ENCODE data around the gene S100A4.
"Not testable (repeated sequence)": the region's sequence is repeated elsewhere in the genome, so short reads cannot be mapped to it uniquely, and the experiment has no call there.

S100A4 gene

DNA sequence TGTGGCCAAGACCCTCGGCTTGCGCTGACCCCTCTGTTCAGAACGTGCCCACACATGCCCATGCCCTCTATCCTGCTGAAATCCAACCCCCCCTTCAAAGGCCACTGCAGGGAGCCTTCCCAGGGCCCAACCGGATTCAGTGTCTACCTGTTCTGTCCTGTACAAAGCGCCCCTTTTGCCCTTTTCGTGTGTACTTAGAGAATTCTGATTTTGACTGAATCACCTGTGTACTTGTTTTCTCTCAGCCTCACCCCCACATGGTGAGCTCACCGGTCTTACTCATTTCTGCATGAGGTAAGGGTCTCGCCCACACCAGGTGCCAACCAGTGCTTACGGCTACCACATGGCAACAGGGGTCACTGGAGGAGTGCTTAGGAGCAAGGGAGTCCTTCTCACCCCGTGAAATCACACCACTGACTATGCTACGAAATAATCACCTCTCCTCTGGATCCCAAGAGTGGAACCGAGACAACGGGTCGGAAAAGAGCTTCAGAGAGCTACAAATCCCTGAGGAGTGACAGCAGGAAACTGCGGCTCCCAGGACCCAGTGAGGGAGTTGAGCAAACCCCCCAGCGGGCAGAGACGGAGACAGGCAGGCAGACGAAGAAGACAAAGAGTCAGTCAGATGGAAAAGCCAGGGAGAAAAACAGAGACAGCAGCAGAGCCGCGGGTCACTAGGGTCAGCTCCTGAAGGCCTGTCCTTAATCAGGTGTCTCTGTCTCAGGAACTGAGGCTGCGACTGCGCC, 22.2 kb upstream of the S100A4 start:
- DNase-seq (ENCODE audit: low read depth): no peak

DNA sequence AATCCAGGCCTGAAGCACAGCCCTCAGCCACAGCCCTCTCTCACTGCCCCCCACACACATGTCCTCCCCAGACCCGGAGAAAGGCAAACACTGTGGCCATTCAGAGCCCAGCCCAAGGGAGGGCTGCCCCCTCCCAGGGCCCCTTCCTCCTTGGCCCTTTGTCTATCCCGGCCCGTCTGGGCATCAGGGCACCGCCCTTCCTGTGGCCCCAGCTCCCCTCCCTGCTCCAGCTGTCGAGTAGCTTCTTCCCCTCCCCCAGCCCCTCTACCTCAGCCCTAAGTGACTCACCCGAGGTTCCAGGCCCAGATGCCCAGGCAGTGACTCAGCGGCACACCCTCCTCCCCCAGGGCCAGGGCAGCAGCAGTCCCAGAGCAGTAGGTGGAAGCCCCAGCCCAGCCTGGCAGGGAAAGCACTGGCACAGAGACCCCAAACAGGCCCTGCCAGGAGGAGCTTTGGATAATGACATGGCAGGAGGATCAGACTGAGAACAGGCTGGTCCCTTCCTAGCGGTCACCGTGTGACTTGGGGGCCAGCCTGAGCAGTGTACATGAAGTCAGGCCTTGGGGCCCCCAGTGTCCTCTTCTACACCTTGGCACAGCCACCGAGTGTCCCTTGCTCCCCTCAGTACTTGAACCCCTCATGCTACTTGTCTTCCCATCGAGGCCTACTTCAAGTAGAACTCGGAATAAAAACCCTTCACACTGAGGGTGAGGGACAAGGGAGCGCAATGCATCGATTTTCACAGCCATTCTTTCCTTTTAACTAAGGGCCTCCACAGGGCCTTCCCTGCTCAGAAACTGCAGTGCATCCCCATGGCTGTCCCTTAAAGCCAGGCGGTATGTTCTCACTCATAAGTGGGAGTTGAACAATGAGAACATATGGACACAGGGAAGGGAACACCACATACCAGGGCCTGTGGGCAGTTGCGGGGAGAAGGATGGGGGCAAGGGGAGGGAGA, 21.1 kb upstream of the S100A4 start:
- DNase-seq (ENCODE audit: low read depth): peak; percentile 83

GRCh38 chr1:153565529-153566374, 20.1 kb upstream of the S100A4 start, which contains the start of gene S100A2:
S100A2 (minus strand) TSS chr1:153565844; CDS start chr1:153563877, 1,967 bp downstream.
- no peak for DNase-seq (ENCODE audit: low read depth)

DNA sequence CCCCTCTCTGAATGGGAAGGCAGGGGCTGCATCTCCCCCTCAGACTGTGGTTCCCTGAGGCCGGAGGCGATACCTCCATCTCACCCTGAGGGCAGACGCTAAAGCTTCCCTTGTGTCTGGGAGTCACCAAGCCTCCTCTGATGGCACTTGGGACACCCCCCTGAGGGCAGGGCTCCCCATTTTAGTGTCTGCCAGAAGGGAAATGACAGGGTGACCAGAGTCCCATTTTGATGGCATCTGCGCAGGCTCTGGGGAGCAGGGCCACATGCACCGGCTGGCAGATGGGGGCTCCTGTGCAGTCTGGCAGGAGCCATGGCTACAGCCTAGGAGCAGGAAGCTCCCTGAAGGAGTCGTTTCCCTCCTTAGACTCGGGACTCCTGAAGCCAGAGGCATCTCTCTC, 18.4 kb upstream of the S100A4 start:
- DNase-seq (ENCODE audit: low read depth): no peak

- no peak for DNase-seq (ENCODE audit: low read depth)
Observed at GRCh38 chr1:153563483-153563901, 17.9 kb upstream of the S100A4 start.

GRCh38 chr1:153562021-153562420, 16.4 kb upstream of the S100A4 start:
- not testable (repeated sequence) for DNase-seq (ENCODE audit: low read depth)

DNA sequence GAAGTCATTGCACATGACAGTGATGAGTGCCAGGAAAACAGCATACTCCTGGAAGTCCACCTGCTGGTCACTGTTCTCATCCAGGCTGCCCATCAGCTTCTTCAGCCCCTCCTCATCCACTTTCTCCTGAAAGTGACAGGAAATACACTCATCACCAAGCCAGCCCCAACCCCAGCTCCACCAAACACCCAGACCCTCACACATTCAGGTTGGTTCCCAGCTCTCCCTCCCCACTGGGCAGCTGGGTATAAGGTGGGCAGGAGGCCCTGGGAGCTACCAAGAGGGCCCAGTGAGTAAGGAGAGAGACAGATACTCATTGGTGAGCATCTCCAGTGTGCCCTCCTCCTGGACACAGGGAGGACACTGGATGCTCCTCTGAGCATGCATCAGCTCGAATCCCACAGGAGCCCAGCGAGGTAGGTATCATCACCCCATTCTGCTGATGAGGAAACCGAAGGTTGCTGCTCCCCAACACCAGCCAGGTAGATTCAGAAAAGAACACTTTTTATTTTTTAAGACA, 15.9 kb upstream of the S100A4 start:
- no peak for DNase-seq (ENCODE audit: low read depth)

DNA sequence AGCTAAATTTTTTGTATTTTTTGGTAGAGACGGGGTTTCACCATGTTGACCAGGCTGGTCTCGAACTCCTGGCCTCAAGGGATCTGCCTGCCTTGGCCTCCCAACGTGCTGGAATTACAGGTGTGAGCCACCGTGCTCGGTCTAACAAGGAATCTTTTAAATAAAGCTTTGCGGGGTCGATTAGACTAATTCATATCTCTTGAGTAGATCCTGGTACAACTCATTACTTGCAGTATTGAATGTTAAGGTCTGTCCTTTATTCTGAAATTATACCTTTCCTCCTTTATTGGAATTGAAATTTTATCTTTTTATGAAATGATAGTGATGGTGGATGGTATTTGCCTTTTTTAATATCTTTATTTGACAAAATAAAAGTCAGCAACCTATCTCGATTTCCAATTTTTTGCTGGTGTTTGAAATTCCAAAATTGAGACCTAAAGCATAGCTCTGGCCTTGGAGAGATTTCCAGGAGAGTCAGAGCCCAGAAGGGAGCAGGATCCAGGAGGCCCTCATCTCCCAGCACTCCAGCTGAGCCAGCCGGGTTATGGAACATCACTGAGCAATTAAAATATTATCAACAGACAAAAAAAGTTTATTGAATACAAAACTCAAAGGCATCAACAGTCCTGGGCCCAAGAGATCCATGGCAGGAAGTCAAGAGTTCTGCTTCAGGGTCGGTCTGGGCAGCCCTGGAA, 15.3 kb upstream of the S100A4 start:
- DNase-seq (ENCODE audit: low read depth): no peak

- DNase-seq (ENCODE audit: low read depth): no peak
Observed at GRCh38 chr1:153560241-153560640, 14.6 kb upstream of the S100A4 start.

GRCh38 chr1:153557877-153558276, 12.3 kb upstream of the S100A4 start:
- DNase-seq (ENCODE audit: low read depth): no peak

GRCh38 chr1:153556348-153556747, 10.7 kb upstream of the S100A4 start:
- no peak for DNase-seq (ENCODE audit: low read depth)

GRCh38 chr1:153553830-153554541, 8.4 kb upstream of the S100A4 start:
- DNase-seq (ENCODE audit: low read depth): no peak

DNA sequence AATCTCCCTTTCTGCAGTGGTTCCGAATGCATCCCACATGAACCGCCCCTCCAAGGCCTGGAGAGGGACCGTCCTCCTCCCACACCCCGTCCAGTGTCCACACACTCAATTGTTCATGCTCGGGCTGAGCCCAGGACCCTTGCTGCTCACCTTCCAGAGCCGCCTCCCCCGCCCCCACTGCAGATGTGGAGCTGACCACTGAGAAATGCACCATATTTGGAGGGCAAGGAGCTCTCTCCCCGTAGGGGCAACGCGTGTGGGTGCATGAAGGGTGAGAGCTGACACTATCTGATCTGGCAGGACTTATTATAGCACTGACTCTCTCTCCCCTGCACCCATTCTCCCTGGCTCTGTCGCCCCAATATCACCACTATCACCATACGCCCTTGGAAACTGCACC, 7.5 kb upstream of the S100A4 start:
- DNase-seq (ENCODE audit: low read depth): no peak

GRCh38 chr1:153552335-153552734, 6.7 kb upstream of the S100A4 start:
- no peak for DNase-seq (ENCODE audit: low read depth)

DNA sequence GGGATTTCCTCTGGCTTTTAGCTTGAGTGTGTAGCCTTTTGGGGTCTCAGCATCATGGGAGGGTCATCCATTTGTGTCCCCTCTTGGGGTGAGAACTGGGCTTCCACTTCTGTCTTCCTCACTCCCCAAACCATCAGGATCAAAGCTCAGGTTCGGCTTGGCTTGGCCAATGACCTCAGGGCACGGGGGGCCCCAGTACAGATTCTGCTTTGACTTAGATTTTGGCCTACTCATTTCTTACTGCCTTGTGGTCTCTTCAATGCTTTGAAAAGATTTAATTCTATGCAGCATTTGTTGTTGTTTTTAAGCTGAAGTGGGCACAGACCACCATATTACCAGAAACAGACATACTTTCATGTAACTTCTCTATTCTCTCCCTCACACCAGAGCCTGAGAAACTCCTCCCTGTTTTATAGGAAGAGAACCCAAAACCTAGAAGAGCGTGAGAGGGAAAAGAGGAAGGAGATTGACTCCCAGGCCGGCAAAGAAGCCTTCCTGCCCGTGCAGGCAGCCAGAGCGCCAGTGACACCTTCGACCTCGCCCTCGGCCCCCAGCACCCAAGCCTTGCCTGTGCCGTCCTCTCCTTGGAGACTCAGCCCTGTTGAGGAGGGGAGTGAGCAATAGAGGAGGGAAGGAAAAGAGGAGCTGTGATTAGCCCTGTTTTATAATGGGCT, 5.4 kb upstream of the S100A4 start:
- DNase-seq (ENCODE audit: low read depth): no peak

DNA sequence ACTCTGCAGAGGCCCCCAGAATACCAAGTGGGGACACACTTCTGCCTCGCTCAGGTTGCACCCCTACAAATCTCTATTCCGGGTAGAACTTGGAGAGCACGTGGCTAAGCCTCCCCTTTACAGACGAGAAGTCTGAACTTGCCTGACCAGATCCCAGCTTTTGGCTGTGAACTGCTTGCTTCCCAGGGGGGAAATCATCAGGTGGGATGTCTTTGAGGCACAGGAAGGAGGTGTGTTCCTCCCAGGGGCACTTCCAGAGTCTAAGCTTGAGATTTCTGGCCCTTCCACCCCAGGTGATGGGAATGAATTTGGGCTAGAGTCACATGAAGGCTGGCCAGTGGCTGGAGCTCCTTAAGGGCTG, 4.8 kb upstream of the S100A4 start:
- no peak for DNase-seq (ENCODE audit: low read depth)

GRCh38 chr1:153549741-153550397, 4.3 kb upstream of the S100A4 start:
- no peak for DNase-seq (ENCODE audit: low read depth)

DNA sequence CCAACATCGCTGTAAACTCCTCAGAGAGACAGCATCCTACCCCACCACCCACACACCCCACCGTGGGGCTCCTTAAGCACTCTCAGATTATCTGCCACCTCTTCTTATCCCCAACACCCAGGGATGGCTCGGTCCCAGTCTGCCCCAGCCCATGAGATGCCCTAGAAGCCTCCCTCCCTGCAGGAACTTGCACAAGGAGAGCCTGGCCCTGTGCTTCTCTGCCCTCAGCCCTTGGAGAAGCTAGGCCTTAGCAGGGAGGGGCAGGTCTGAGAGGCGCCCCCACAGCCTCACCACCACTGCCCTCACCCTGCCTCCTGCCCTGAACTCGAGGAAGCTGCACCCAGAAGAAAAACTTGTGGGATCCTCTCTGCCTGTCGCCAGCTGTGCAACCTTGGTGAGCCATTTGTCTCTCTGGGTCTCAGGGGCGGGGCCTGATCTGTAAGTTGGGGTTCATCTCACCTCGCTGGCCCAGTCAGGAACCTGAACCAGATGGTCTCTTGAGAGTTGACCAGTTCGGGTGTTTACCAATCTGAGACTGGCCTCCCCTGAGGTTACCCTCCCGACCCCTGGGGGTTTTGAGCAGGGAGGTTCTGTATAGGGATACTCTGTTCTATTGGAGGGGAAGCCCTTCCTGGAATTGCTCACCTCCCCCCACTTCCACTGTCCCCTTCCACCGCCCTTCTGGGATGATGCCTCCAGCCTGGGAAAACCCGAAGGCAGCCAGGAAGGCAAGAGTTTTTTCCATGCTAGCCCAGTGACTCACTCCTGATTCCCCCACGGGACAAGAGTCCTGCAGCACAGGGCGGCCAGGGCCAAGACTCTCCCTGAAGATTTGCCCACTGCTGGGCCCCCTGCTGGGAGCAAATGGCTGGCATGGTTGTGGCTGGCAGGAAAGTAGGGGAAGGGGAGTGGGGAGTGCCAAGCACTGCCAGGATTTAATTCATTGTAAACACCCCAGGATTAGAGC, 3.4 kb upstream of the S100A4 start, which contains the start of gene S100A3:
Gene S100A3 (minus strand): TSS at position 537 of the 967 bp plus-strand sequence. CDS start 773 bp downstream, outside the sequence.
- DNase-seq (ENCODE audit: low read depth): no peak

All from activated T-helper 1 cell treated with Interleukin-2 at 50 U/mL for 16 hours (primary cell).